ENCODE measurements around the gene SAP25.
"Not testable (repeated sequence)": the region's sequence is repeated elsewhere in the genome, so short reads cannot be mapped to it uniquely, and the experiment has no call there.

Gene SAP25

GRCh38 chr7:100545360-100546128 lies 28.2 kb downstream of the SAP25 start:
- H3K4me3 ChIP-seq (ENCODE audit: low read depth, low read length), result peak overlapping the region; percentile 46; the same call in 1 of the 2 replicates
- TF ChIP-seq CTCF (IDR thresholded peaks at IDR 0.05; ENCODE audit: low read depth, low read length, missing control alignments), result peak; percentile 23
- DNase-seq (ENCODE audit: low read depth), result peak; percentile 77

- DNase-seq (ENCODE audit: low read depth), result no peak
- TF ChIP-seq CTCF (IDR thresholded peaks at IDR 0.05; ENCODE audit: low read depth, low read length, missing control alignments), result no peak
- peak overlapping the region; percentile 32; the same call in 1 of the 2 replicates for H3K4me3 ChIP-seq (ENCODE audit: low read depth, low read length)
Measured at GRCh38 chr7:100544967-100545359, 28.7 kb downstream of the SAP25 start.

GRCh38 chr7:100544386-100544785 lies 29.3 kb downstream of the SAP25 start:
- TF ChIP-seq CTCF (IDR thresholded peaks at IDR 0.05; ENCODE audit: low read depth, low read length, missing control alignments), result no peak
- DNase-seq (ENCODE audit: low read depth), result no peak
- peak overlapping the region; percentile 27; the same call in 1 of the 2 replicates for H3K4me3 ChIP-seq (ENCODE audit: low read depth, low read length)

- TF ChIP-seq CTCF (IDR thresholded peaks at IDR 0.05; ENCODE audit: low read depth, low read length, missing control alignments), result no peak
- DNase-seq (ENCODE audit: low read depth), result no peak
- H3K4me3 ChIP-seq (ENCODE audit: low read depth, low read length), result peak overlapping the region; percentile 27; the same call in 1 of the 2 replicates
Measured at GRCh38 chr7:100543586-100543985, 30.1 kb downstream of the SAP25 start.

- peak overlapping the region; percentile 17; the same call in 1 of the 2 replicates for H3K4me3 ChIP-seq (ENCODE audit: low read depth, low read length)
- not testable (repeated sequence) for DNase-seq (ENCODE audit: low read depth)
Measured at GRCh38 chr7:100541309-100541708, 32.4 kb downstream of the SAP25 start.

- peak overlapping the region; percentile 81 for H3K4me3 ChIP-seq (ENCODE audit: low read depth, low read length)
- DNase-seq (ENCODE audit: low read depth), result no peak
- TF ChIP-seq CTCF (IDR thresholded peaks at IDR 0.05; ENCODE audit: low read depth, low read length, missing control alignments), result no peak
Measured at GRCh38 chr7:100540073-100540723, 33.5 kb downstream of the SAP25 start.

GRCh38 chr7:100539436-100540006 lies 34.2 kb downstream of the SAP25 start:
- DNase-seq (ENCODE audit: low read depth), result no peak
- TF ChIP-seq CTCF (IDR thresholded peaks at IDR 0.05; ENCODE audit: low read depth, low read length, missing control alignments), result no peak
- peak overlapping the region; percentile 81 for H3K4me3 ChIP-seq (ENCODE audit: low read depth, low read length)

Measured in GM12864 (cell line).